ENCODE measurements around the gene CELSR1. TPM values are rescaled to one million over a fixed set of nuclear protein-coding genes. Genes with fewer than 3 reads are reported as not detected.

CELSR1 gene
- total RNA-seq, 1 donor from 2014 or later: 7.7 TPM

- Mint-ChIP-seq H3K9me3 (ENCODE audit: unreplicated experiment) (no peaks in the 10 kb centered on the region), H3K27me3 (ENCODE audit: unreplicated experiment) (peaks cover 19% of the 10 kb centered on the region), H3K4me3 (ENCODE audit: unreplicated experiment) (no peak overlapping the region), H3K4me1 (ENCODE audit: unreplicated experiment) (no peaks in the 10 kb centered on the region), H3K36me3 (ENCODE audit: low read depth, unreplicated experiment) (no peaks in the 10 kb centered on the region), H3K27ac (ENCODE audit: unreplicated experiment) (no peak overlapping the region)
- DNase-seq (ENCODE audit: low spot score): no peak
- no peak for TF ChIP-seq CTCF (IDR thresholded peaks at IDR 0.05; ENCODE audit: unreplicated experiment)
These were observed 1.7 kb upstream of the CELSR1 start for GRCh38 chr22:46539169-46539568.

GRCh38 chr22:46538814-46539160, 1.4 kb upstream of the CELSR1 start:
- DNase-seq (ENCODE audit: low spot score): no peak
- no peak for TF ChIP-seq CTCF (IDR thresholded peaks at IDR 0.05; ENCODE audit: unreplicated experiment)
- no peaks in the 10 kb centered on the region for H3K36me3 Mint-ChIP-seq (ENCODE audit: low read depth, unreplicated experiment)
- no peaks in the 10 kb centered on the region for H3K4me1 Mint-ChIP-seq (ENCODE audit: unreplicated experiment)
- peaks cover 19% of the 10 kb centered on the region for H3K27me3 Mint-ChIP-seq (ENCODE audit: unreplicated experiment)
- peak overlapping the region; percentile 56 for H3K4me3 Mint-ChIP-seq (ENCODE audit: unreplicated experiment)
- H3K27ac Mint-ChIP-seq (ENCODE audit: unreplicated experiment): no peak overlapping the region
- no peaks in the 10 kb centered on the region for H3K9me3 Mint-ChIP-seq (ENCODE audit: unreplicated experiment)

- no peaks in the 10 kb centered on the region for H3K9me3 Mint-ChIP-seq (ENCODE audit: unreplicated experiment)
- H3K4me3 Mint-ChIP-seq (ENCODE audit: unreplicated experiment): peak overlapping the region; percentile 56
- DNase-seq (ENCODE audit: low spot score): peak; percentile 45
- H3K27ac Mint-ChIP-seq (ENCODE audit: unreplicated experiment): no peak overlapping the region
- H3K27me3 Mint-ChIP-seq (ENCODE audit: unreplicated experiment): peaks cover 16% of the 10 kb centered on the region
- no peaks in the 10 kb centered on the region for H3K36me3 Mint-ChIP-seq (ENCODE audit: low read depth, unreplicated experiment)
- TF ChIP-seq CTCF (IDR thresholded peaks at IDR 0.05; ENCODE audit: unreplicated experiment): no peak
- H3K4me1 Mint-ChIP-seq (ENCODE audit: unreplicated experiment): no peaks in the 10 kb centered on the region
These were observed 760 bp upstream of the CELSR1 start for GRCh38 chr22:46537946-46538813.

GRCh38 chr22:46536537-46537224, 739 bp downstream of the CELSR1 start:
- no peak for TF ChIP-seq CTCF (IDR thresholded peaks at IDR 0.05; ENCODE audit: unreplicated experiment)
- Mint-ChIP-seq H3K9me3 (ENCODE audit: unreplicated experiment) (no peaks in the 10 kb centered on the region), H3K27me3 (ENCODE audit: unreplicated experiment) (peaks cover 14% of the 10 kb centered on the region), H3K4me1 (ENCODE audit: unreplicated experiment) (no peaks in the 10 kb centered on the region), H3K36me3 (ENCODE audit: low read depth, unreplicated experiment) (no peaks in the 10 kb centered on the region), H3K27ac (ENCODE audit: unreplicated experiment) (no peak overlapping the region), H3K4me3 (ENCODE audit: unreplicated experiment) (no peak overlapping the region)
- DNase-seq (ENCODE audit: low spot score): no peak

Measured in endothelial cell (in vitro differentiated cells).